ENCODE results near the gene BAZ1A.
"Not testable (repeated sequence)": the region's sequence is repeated elsewhere in the genome, so short reads cannot be mapped to it uniquely, and the experiment has no call there.

BAZ1A gene

DNA sequence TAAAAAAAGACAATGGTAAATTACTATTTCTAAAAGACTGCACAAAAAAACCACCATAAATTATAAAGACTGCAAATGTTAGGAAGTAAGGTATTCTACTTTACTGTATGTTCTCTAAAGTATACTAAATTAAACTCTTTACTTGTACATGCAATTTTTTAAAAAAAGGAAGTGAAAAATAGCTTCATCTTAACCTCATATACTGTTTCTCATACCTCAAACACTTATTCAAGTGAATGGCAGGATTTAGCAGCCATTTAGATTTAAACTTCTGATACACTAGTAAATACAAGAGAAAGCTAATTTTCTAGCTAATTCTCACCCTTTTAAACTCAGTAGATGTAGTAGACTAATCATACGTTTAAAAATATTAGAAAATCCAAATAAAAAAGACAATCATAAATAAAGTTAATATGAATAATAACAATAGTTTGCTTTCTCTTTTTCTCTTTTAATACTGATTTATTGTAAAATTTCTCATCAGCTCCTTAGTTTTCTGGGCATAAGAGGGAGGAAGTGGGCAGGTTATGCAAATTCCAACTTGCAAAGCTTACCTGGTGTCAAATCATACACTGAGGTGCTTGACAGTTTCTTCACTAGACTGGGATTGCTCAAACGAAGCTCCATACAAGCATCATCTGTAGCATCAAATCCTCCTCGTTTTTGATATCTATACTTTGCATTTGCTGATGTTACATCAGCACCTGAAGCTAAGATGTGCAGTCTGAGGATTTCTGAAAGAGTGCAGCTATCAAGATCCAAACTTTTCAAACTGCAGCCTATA is 89.7 kb downstream of the BAZ1A start:
- DNase-seq (ENCODE audit: low spot score): no peak

DNA sequence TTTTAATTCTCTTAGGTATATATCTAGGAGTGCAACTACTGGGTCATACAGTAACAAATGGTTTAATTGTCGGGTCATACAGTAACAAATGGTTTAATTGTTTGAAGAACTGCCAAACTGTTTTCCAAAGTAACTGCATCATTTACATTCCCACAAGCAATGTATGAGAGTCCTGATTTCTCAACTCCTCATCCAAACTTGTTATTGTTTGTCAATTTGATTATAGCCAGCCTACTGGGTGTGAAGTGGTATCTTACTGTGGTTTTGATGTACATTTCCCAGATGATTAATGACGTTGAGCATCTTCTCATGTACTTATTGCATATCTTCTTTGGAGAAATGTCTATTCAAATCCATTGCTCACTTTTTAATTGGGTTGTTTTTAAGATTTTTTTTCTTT is 93.1 kb downstream of the BAZ1A start:
- no peak for DNase-seq (ENCODE audit: low spot score)

DNA sequence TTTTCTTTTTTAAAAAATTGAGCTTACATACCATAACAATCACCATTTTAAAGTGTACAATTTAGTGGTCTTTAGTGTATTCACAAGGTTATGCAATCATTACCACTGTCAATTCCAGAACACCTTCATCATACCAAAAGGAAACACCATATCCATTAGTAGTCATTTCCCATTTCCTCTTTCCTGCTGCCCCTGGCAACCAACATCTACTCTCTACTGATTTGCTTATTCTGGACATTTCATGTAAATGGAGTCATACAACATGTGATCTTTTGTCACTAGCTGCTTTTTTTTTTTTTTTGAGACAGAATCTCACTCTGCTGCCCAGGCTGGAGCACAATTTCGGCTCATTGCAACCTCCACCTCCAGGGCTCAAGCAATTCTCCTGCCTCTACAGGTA is 93.9 kb downstream of the BAZ1A start:
- no peak for DNase-seq (ENCODE audit: low spot score)

DNA sequence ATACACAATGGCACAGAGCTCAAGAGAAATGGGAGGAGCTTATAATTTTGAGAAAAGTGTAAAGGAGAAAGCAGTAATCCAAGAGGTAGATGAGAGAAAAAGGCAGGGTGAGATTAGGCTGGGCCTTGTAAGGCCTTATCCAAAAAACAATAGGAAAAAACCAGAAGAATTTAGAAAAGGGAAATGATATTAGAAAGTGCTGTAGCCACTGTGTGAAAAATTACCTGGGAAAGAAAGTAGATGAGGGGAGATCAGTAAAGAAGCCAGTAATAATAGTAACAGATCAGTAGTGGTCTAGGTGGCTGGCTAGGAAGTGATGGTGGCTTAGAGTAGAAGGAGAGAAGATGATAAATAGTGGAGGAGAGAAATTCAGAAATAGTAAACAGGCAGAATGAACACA is 94.5 kb downstream of the BAZ1A start:
- DNase-seq (ENCODE audit: low spot score): no peak

DNA sequence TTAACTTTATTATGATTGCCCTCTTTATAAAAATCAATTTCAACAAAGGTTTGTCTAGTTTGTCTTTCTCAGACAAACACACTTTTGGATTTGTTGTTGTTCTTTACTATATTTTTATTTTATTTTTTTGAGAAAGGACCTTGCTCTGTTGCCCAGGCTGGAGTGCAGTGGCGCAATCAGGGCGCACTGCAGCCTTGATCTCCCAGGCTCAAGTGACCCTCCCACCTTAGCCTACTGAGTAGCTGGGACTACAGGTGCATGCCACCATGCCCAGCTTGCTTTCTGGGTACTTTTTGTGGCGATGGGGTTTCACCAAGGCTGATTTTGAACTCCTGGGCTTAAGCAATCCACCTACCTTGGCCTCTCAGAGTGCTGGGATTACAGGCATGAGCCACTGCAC is 96.4 kb downstream of the BAZ1A start:
- no peak for DNase-seq (ENCODE audit: low spot score)

DNA sequence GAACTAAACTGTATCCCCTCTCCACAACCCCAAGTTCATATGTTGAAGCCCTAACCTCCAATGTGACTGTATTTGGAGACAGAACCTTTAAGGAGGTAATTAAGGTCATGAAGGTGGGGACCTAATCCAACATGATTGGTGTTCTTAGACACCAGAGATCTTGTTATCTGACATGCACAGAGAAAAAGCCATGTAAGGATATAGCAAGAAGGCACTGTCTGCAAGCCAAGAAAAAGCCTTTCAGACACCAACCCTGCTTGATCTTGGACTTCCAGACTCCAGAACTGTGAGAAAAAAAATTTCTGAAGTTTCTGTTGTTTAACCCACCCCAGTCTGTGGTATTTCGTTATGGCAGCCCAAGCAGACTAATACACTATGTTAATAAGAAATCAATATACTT is 98.5 kb downstream of the BAZ1A start:
- no peak for DNase-seq (ENCODE audit: low spot score)

DNA sequence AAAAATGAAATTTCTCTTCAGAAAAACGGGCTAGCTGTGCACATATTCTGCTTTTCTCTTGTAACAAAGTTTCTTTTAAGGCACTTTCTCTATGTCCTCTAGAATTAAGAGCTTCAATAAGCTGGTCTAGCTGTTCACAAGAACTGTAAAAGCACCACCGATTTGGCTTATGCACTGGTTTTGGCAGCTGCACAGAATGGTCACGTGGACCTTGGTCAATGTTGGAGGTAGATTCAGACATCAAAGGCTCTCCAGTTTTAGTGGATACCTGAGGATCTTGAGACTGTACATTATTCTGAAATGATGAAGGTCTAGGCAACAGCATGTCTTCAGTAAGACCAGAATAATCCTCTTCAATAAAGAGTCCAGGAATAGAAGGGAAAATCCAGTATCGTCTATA is 99.2 kb downstream of the BAZ1A start:
- no peak for DNase-seq (ENCODE audit: low spot score)

DNA sequence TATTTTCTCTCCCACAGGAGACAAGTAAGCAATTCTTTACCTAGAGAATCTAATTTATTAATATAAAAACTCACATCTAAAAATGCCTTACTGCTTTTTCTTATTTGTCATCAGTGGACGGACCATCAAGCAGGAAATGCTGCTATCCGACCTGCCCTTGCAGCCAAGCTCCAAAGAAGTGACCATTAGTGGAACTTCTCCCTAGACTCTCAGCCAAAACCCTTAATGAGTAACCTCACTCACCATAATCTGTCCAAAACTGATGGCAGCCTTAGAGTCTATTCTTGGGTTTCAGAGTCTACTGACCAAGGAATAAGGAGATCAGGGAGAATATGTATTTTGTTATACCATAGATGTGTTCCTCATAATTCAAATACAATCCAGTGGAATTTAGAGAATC is 99.8 kb downstream of the BAZ1A start:
- DNase-seq (ENCODE audit: low spot score): no peak

DNA sequence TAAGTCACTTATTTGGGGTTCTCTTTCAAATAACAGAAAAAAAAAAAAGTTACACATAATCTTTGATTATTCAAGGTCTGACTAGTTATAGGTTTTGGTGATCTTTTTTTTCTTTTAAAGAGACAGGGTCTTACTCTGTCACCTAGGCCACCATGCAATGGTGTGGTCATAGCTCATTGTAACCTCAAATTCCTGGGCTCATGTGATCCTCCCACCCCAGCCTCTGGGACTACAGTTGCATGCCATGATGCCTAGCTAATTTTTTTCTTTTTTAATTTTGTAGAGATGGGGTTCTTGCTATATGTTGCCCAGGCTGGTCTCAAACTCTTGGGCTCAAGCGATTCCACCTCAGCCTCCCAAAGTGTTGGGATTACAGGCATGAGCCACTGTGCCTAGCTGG is 104.3 kb downstream of the BAZ1A start:
- DNase-seq (ENCODE audit: low spot score): no peak

DNA sequence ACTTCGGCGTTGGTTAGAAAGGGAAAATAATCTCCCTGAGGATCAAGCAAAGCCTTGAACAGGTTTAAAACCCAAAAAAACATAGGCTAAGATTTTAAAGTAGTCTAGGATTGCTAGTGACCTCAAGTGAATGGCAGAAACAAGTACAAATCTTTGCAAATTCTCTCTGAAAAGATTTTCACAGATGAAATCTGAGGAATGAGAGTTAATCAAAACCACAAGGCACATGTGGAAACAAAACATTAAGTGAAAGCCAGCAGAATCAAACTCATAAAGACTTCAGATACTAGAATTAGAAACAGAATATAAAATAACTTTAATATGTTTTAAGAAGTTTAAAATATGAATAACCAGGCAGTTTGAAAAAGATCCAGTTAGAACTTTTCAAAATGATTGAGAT is 108.6 kb downstream of the BAZ1A start:
- no peak for DNase-seq (ENCODE audit: low spot score)

DNA sequence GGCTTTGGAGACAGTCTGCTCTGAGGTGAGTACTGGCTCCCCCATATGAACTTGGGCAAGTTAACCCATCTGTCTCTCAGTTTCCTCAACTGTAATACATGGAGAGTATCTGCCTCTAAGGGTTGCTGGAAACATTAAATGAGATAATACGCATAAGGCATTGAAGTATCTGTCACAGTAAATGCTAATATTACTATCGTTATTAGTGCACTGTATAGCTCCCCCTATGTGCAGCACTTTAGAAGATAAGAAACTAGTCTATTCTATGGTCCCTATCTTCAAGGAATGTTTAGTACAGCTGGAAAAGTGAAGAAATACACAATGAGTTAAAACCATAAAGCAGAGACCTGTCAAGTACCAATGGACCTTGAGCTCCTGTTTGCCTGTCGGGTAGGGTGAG is 109.1 kb downstream of the BAZ1A start:
- DNase-seq (ENCODE audit: low spot score): no peak

DNA sequence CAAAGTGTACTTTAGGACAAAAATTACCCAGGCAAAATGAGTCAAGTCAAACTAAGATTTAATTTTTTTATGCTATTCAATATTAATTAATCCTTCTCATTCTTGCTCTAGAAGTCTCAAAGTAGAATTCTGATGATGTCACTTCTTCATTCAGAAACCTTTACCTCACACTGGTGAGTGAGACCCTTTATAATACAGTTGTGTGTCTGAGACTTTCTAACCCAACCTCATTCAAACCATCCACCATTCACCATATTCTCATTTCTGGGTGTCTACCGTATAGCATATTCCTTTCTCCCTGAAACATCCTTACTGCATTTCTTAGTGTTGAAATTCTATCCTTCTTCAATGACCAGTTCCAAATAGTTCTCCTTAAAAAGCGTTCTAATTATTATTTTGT is 119.9 kb downstream of the BAZ1A start:
- no peak for DNase-seq (ENCODE audit: low spot score)

DNA sequence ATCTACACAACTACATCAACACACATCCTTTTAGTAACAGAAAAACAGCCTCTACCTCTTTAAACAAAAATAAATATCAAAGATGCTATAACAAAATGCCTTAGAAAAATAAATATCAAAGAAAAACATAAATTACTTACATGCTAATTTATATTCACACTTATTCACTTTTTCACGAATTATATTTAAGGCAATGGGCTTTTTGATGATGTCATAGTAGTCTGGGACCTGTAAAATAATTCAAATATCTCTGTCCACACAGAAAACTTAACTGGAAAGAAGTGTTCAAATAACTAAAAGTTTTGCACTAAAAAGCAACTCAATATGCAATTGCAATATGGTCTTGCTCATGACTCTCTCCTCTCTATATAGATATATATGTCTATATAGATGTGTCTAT is 120.5 kb downstream of the BAZ1A start:
- no peak for DNase-seq (ENCODE audit: low spot score)

DNA sequence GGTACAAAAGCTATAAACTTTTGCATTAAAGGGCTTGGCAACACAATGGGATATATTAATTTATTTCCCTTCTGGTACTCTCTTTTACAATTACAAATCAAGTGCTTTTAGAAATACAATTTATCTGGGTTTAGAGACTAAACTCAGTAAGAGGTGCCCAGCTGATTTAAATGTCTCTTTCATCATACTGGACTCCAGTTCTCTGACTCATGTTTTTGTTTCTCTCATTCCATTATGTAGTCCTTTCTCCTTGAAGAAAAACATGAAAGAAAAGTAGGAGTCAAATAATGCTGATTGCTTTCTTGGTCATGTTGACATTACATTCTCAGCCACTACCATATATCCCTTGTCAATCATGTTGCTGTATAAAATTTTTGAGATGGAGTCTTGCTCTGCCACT is 124.5 kb downstream of the BAZ1A start:
- no peak for DNase-seq (ENCODE audit: low spot score)

DNA sequence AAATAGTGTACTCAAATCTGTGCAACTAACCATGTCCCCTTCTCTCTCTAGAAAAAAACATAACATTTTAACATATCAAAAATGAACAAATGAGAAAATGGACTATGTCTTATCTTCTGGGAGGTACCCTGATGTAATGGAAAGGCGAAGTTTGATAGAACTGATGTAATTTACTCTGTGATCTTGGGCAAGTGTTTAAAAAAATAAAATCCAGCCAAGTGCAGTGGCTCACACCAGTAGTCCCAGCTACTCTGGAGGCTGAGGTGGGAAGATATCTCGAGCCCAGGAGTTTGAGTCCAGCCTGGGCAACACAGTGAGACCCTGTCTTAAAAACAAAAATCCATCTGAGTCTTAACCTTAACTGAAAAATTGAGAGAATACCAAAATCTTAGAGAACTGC is 124.9 kb downstream of the BAZ1A start:
- no peak for DNase-seq (ENCODE audit: low spot score)

DNA sequence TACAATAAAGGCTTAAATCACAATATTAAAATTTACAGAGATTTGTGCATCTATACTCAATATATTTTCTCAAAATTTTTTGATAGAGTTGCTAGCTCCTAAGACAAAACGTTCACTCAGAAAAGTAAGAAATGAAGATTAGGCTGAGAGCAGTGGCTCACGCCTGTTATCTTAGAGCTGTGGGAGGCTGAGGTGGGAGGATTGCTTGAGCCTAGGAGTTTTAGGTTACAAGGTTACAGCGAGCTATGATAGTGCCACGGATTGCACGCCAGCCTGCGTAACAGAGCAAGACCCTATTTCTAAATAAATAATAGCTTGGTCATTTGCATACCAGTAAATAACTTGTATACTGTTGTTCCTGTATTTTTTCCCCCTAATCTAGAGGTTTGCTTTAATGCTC is 125.8 kb downstream of the BAZ1A start:
- DNase-seq (ENCODE audit: low spot score): no peak

DNA sequence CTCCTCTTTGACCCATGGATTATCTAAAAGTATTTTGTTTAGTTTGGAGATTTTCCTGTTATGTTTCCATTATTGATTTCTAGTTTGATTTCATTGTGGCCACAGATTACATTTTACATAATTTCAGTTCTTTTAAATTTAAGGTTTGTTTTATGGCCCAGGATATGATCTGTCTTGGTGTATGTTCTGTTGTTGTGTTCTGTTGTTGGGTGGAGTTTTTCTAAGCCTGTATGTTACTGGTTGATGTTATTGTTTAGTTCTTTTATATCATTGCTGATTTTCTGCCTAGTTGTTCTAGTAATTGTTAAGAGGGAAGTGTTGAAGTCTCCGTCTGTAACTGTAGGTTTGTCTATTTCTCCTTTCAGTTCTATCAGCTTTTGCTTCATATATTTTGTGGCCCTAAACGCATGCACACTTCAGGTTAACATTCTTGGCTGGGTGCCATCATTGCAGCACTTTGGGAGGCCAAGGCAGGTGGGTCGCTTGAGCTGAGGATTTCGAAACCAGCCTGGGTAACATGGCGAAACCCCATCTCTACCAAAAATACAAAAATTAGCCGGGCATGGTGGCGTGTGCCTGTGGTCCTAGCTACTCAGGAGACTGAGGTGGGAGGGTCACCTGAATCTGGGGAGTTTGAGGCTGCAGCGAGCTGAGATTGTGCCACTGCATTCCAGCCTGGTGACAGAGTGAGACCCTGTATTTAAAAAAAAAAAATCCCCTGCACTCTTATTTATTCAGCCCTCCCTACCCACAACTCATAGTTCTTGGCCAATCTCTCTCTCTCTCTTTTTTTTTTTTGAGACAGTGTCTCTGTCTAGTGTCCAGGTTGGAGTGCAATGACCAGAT is 132.7 kb downstream of the BAZ1A start:
- DNase-seq (ENCODE audit: low spot score): peak; percentile 6

DNA sequence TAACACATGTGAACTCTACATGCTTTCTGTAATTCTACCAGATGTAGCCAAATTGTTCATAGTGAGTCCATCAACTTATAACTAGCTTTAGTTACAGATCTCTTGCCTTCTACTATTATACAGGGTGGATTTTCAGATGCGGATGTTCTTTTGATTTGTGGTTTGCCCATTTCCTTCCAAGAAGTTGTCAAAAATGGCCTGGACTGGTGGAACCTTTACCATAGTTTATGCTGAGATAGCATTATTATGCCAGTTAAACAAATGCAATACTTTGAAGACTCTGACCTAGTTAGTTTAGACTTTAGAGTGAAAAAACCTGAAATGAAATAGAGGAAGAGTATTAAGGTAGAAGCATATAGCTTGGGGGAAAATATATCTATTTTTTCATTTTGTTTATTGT is 133.3 kb downstream of the BAZ1A start:
- DNase-seq (ENCODE audit: low spot score): peak; percentile 26

DNA sequence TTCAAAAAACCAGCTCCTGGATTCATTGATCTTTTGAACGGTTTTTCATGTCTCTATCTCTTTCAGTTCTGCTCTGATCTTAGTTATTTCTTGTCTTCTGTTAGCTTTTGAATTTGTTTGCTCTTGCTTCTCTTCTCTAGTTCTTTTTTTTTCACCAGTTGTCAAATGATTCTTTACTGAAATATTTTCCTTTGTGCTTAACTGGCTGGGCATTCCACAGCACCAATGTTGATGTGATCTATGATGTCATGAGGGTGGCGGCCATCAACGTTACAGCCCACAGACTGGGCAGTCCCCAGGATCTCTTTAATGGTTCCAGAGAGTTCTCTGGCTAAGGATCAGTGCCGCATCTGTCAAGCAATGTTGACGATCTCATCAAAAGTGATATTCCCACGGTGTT is 135.0 kb downstream of the BAZ1A start:
- DNase-seq (ENCODE audit: low spot score): not testable (repeated sequence)

DNA sequence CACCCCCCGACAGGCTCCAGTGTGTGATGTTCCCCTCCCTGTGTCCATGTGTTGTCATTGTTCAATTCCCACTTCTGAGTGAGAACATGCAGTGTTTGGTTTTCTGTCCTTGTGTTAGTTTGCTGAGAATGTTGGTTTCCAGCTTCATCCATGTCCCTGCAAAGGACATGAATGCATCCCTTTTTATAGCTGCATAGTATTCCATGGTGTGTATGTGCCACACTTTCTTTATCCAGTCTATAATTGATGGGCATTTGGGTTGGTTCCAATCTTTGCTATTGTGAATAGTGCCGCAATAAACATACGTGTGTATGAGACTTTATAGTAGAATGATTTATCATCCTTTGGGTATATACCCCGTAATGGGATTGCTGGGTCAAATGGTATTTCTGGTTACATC is 138.1 kb downstream of the BAZ1A start:
- DNase-seq (ENCODE audit: low spot score): not testable (repeated sequence)

DNA sequence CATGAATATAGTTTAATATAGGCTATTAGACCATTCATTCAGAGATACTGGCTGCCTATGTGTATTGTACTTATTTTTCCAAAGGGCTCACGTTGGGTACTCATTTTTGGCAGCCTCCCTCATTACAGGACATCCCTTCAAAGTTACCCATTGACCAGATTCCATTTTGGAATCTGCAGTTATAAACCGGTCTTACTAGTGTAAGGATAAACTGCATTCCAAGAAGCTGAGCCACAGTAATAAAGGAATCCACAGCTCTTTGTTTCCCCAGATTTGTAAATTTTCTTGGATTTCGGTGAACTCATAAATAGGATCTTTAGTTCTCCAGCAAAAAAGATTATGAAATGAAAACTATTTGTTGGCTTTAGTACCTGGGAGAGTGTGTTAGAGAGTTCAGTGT is 141.9 kb downstream of the BAZ1A start:
- DNase-seq (ENCODE audit: low spot score): no peak

DNA sequence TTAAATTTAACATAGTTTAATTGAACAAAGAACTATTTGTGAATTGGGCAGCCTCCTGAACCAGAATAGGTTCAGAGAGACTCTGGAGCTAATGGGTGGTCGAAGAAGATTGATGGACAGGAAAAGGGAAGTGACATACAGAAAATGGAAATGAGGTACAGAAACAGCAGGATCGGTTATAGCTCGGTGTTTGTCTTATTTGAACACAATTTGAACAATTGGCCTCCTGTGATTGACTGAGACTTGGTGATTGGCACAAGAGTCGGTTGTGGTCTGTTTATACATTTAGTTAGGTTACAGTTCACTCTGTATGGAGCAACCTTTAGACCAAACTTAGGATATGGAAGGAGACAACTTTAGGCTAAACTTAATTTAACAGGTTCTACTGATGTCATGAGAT is 142.4 kb downstream of the BAZ1A start:
- DNase-seq (ENCODE audit: low spot score): no peak

DNA sequence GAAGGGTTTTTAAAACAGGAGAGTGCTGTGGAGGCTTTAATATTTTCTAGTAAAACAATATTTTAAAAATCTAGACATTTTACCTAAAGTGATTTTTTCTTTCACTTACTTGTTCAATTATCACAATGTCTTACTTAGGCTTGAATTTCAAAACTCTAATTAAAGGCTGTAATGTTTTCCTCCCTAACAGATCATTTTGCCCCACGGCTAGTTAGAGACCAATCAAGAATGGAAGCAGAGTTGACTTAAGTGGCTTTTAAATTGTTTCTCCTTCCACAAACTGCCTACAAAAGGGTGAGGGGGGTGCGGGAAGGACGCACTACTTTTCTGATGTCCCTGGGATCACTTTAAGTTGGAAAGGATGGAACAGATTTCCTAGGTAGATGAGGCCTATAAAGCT is 151.3 kb downstream of the BAZ1A start:
- DNase-seq (ENCODE audit: low spot score): no peak

Measured in CD4-positive, alpha-beta T cell treated with Interleukin-2 at 100 ng/mL for 4 hours (primary cell).